RCC 7860 (cell line): ENCODE data around the gene ZNF500.

Experiments
- DNase-seq: peaks from one replicate; pipeline ENCODE4 v3.0.0-alpha.2; 2015; ENCODE audit warnings: low spot score
- FAIRE-seq: peaks from 2 replicates; lab custom pipeline; 2012; peaks lifted over from hg19 to GRCh38; lab: Jason Lieb, UNC

Gene ZNF500

GRCh38 chr16:4766875-4767628 lies at the start of gene ZNF500:
Gene ZNF500, minus strand, starts transcription at chr16:4767162. Its CDS starts 1,184 bp downstream, at chr16:4765978.
- DNase-seq, result peak; percentile 87

GRCh38 chr16:4814542-4815173 lies 47.7 kb upstream of the ZNF500 start:
- DNase-seq (no peak), FAIRE-seq (no peak)

More at GRCh38 chr16:4766875-4767628, at the start of gene ZNF500:
- peak; percentile 67 for FAIRE-seq

GRCh38 chr16:4814046-4814445 lies 47.1 kb upstream of the ZNF500 start:
- FAIRE-seq (no peak), DNase-seq (no peak)

- DNase-seq (no peak), FAIRE-seq (no peak)
These were observed 46.5 kb upstream of the ZNF500 start for GRCh38 chr16:4813251-4814003.

GRCh38 chr16:4811773-4812172 lies 44.8 kb upstream of the ZNF500 start:
- DNase-seq (no peak), FAIRE-seq (no peak)

- FAIRE-seq, result no peak
These were observed 44.3 kb upstream of the ZNF500 start for GRCh38 chr16:4811242-4811641.

GRCh38 chr16:4806280-4806679 lies 39.3 kb upstream of the ZNF500 start:
- FAIRE-seq, result no peak
- DNase-seq, result no peak

More at GRCh38 chr16:4811242-4811641, 44.3 kb upstream of the ZNF500 start:
- DNase-seq, result no peak

GRCh38 chr16:4805231-4805630 lies 38.3 kb upstream of the ZNF500 start:
- FAIRE-seq, result no peak
- no peak for DNase-seq

- DNase-seq (no peak), FAIRE-seq (no peak)
These were observed 37.2 kb upstream of the ZNF500 start for GRCh38 chr16:4803898-4804762.

GRCh38 chr16:4803401-4803844 lies 36.5 kb upstream of the ZNF500 start:
- FAIRE-seq (no peak), DNase-seq (no peak)

- DNase-seq (peak; percentile 77), FAIRE-seq (peak; percentile 8)
These were observed 35.8 kb upstream of the ZNF500 start for GRCh38 chr16:4802659-4803287.

- DNase-seq, result peak; percentile 58
- FAIRE-seq, result no peak
These were observed 35.1 kb upstream of the ZNF500 start, which contains the start of gene ROGDI for GRCh38 chr16:4801962-4802658. Gene ROGDI, minus strand, starts transcription at chr16:4802633. Its CDS starts 62 bp downstream, at chr16:4802571.

- no peak for DNase-seq
- no peak for FAIRE-seq
These were observed 34.3 kb upstream of the ZNF500 start for GRCh38 chr16:4801051-4801961.

GRCh38 chr16:4800290-4801041 lies 33.5 kb upstream of the ZNF500 start:
- no peak for DNase-seq
- FAIRE-seq, result no peak

GRCh38 chr16:4799171-4799855 lies 32.4 kb upstream of the ZNF500 start:
- no peak for FAIRE-seq
- DNase-seq, result no peak

GRCh38 chr16:4798456-4798855 lies 31.5 kb upstream of the ZNF500 start:
- DNase-seq, result no peak
- no peak for FAIRE-seq

- DNase-seq, result no peak
- FAIRE-seq, result no peak
These were observed 30.9 kb upstream of the ZNF500 start for GRCh38 chr16:4797805-4798252.
